Measurements from ENCODE around the gene UBE4A.

UBE4A gene

GRCh38 chr11:118439646-118440045, 80.2 kb downstream of the UBE4A start:
- no peak for DNase-seq

GRCh38 chr11:118441770-118442275, 82.4 kb downstream of the UBE4A start:
- no peak for DNase-seq

GRCh38 chr11:118442301-118442700, 82.9 kb downstream of the UBE4A start:
- no peak for DNase-seq

- DNase-seq = no peak
These were observed 83.6 kb downstream of the UBE4A start for GRCh38 chr11:118442908-118443589.

GRCh38 chr11:118443590-118444218, 84.3 kb downstream of the UBE4A start:
- no peak for DNase-seq

- DNase-seq = no peak
These were observed 88.0 kb downstream of the UBE4A start for GRCh38 chr11:118447423-118447822.

GRCh38 chr11:118448294-118448693, 88.9 kb downstream of the UBE4A start:
- DNase-seq = no peak

All from NCI-H2171 treated with DMSO at 0.1 percent for 48 hours (cell line).